Measurements from ENCODE around the gene DBT.
"Not testable (repeated sequence)": the region's sequence is repeated elsewhere in the genome, so short reads cannot be mapped to it uniquely, and the experiment has no call there.

- TF ChIP-seq FOXP2 (optimal IDR thresholded peaks at IDR 0.05; ENCODE audit: control extremely low read depth, extremely low read length, insufficient read depth); POLR2AphosphoS5 (IDR thresholded peaks at IDR 0.05; ENCODE audit: borderline replicate concordance, low read depth, low read length); EZH2 (IDR thresholded peaks at IDR 0.05): not testable (repeated sequence)
Observed at GRCh38 chr1:100205593-100205992, 44.0 kb downstream of the DBT start.
